Head of caudate nucleus (tissue), 42 donors: ENCODE results near the gene OR10T2.
"Not testable (repeated sequence)": the region's sequence is repeated elsewhere in the genome, so short reads cannot be mapped to it uniquely, and the experiment has no call there.

ENCODE experiments used
- DNase-seq, 42 donors: peaks; one replicate each; pipeline versions ENCODE4 v3.0.0 to v3.0.0-alpha.2; 2020 to 2021; ENCODE audit warnings: mixed read lengths in 7 of 42
- intact Hi-C: fragments of 100-400 bp; cut with DNase I; formaldehyde crosslinking; loops from one replicate; pipeline ENCODE4 v1.15.0; 2022

The OR10T2 gene, protein sequence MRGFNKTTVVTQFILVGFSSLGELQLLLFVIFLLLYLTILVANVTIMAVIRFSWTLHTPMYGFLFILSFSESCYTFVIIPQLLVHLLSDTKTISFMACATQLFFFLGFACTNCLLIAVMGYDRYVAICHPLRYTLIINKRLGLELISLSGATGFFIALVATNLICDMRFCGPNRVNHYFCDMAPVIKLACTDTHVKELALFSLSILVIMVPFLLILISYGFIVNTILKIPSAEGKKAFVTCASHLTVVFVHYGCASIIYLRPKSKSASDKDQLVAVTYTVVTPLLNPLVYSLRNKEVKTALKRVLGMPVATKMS

DNA sequence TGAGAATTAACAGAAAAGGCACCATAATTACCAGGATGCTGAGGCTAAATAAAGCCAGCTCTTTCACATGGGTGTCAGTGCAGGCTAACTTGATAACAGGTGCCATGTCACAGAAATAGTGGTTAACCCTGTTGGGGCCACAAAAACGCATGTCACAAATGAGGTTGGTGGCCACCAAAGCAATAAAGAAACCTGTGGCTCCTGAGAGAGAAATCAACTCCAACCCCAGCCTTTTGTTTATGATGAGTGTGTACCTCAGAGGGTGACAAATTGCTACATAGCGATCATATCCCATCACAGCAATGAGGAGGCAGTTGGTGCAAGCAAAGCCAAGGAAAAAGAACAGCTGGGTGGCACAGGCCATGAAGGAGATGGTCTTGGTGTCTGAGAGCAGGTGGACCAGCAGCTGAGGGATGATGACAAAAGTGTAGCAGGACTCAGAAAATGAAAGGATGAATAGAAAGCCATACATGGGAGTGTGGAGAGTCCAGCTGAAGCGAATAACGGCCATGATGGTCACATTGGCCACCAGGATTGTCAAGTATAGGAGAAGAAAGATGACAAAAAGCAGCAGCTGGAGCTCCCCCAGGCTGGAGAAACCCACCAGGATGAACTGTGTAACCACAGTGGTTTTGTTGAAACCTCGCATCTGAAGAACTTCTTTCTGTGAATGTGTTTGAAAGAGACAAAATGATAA is at the start of gene OR10T2:
Gene OR10T2 (minus strand): TSS at position 649 of the 697 bp plus-strand sequence. CDS start 0 bp downstream, at position 649.
- DNase-seq, result no peak
- intact Hi-C loops, result no loop called here

DNA sequence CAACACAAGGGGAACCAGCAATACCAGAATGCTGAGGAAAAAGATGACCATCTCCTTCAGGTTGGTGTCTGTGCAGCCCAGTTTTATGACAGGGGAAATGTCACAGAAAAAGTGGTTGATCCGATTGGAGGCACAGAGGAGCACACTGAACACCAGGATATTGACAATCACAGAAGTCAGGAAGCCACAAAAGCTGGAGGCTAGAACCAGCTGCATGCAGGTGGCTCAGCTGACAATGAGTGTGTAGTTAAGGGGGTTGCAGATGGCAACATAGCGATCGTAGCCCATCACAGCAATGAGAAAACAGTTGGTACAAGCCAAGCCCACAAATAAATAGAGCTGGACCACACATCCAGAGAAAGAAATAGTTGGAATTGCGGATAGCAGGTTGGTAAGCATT is 46.1 kb upstream of the OR10T2 start:
- DNase-seq, result no peak
- intact Hi-C loops, result no loop called here

DNA sequence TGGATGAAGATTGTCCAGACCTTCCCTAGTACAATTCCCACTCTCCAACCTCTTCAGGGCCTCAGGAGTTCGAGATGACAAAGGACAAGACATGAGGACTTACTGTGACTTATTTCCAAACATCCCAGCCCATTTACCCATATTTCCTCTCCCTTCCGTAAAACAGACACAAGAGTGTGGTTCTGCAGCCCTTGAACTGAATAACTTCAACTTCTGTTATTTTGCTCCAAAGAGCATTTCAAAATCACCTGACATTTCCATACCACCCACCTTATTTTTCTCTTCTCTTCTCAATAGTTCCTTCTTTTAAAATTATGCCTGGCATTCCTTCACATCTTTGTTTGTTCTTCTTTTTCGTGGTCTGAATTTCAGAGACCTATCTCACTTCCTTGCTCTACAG is 35.5 kb upstream of the OR10T2 start:
- intact Hi-C loops, result no loop called here
- no peak for DNase-seq

DNA sequence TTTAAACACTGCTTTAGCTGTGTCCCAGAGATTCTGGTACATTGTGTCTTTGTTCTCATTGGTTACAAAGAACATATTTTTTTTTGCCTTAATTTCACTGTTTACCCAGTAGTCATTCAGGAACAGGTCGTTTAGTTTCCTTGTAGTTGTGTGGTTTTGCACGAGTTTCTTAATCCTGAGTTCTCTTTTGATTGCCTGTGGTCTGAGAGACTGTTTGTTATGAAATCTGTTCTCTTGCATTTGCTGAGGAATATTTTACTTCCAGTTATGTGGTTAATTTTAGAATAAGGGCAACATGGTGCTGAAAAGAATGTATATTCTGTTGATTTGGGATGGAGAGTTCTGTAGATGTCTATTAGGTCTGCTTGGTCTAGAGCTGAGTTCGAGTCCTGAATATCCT is 30.9 kb upstream of the OR10T2 start:
- DNase-seq, intact Hi-C loops: not testable (repeated sequence)

DNA sequence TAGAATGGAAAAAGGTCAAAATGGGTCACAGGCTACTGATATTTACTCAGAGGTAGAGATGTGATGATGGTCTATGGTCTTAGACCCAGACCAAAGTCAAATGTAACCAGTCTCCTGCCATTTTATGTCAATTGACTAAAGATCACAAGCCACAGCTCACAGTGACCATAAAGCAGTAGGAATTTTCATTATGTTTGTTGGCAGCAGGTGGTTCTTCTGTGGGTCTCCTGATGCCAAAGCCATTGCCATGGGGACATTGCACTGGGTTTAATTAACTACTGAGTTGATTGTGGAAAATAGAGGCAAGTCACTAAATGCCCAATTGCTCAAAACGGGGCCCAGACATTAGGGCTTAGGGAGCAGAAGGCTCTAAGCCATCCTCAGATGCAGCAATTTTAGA is 26.9 kb upstream of the OR10T2 start, which contains the start of gene OR10K2:
Gene OR10K2 (minus strand): TSS at position 101 of the 400 bp plus-strand sequence. CDS start 5,371 bp downstream, outside the sequence.
- DNase-seq, result no peak
- intact Hi-C loops, result no loop called here

DNA sequence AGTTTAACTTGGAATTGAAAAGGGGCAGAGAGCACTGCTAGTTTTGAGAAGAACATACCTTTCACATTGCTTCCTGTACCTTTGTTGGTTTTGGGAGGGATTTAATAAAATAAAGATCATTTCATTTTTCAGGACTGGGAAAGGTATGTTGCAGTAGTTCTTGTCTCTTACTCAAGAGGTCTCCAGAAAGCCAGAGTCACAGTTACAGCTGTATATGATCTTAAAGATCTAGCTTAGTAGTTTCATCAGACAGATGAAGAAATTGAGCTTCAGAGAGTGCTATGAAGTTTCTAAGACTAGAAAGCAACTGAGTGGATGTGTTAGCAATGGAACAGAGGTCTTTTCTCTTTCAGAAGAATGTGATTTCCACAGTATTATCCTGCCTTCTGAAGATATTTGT is 25.8 kb upstream of the OR10T2 start:
- intact Hi-C loops, result no loop called here

DNA sequence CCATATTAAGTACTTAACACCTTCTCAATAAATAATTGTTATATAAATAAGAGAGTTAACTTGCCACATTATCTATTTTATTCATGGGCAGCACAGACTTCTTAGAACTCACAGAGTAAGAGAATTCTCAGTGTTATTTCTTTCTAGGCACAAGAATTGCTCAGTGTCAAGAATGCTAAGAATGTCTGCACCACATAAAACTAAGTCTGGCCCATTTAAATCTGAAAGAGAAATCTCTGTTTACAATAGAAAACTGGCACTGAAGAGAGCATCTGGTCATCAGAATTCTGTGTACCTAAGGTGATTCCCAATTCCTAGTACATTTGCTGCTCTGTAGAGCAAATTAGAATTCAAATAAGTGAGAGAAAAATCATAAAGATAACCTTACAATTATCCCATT is 22.9 kb upstream of the OR10T2 start:
- intact Hi-C loops, result no loop called here
- DNase-seq, result no peak

More for the DNA sequence above, 25.8 kb upstream of the OR10T2 start:
- no peak for DNase-seq

DNA sequence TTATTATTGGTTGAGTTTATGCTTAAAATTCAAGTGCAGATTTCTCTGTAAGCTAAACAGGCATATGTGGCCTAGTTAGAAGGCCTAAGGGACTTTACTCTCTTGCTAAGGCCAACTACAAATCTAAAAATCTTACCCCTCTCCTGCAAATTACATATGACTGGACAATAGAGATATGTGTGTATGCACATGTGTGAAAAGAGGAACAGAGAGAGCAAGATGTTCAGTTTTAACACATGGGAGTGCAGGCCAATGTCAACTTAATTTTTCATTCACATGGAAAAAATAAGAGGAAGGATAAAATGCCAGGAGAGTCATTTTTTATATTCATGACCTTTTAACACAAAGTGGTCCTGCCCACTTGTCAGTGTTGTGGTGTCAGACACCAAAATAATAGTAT is 18.3 kb upstream of the OR10T2 start:
- DNase-seq, result no peak
- intact Hi-C loops, result no loop called here

DNA sequence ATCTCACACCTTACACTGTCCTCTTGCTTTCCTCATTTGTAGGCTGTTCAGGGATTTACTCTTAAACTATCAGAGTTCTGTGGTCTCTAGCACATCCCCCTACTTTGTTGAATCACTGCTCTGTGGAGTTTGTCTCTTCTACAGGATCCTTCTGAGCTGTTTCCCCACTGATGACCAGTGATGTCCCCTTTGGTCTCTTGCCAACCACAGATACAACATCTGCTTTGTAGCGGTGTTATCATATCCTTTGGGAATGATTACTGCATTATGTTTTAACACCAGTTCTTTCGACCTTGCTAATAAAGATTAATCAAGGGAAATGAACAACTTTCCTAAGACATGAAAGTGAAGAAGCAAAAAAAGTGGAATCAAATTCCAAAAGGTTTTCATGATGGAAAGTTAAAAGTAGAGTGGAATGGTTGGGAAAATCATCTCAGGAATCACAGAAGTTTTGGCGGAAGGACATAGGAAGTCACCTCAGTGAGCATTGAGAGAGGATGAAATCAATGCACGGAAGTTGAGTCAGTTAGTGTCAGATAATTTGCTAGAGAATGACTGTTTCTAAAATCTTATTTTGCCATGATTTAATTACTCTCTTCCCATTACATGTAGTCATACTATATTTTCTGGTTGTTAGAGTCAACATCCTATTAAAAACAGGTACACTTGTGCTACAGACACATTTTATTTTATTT is 15.5 kb upstream of the OR10T2 start:
- DNase-seq, result no peak
- intact Hi-C loops, result no loop called here

DNA sequence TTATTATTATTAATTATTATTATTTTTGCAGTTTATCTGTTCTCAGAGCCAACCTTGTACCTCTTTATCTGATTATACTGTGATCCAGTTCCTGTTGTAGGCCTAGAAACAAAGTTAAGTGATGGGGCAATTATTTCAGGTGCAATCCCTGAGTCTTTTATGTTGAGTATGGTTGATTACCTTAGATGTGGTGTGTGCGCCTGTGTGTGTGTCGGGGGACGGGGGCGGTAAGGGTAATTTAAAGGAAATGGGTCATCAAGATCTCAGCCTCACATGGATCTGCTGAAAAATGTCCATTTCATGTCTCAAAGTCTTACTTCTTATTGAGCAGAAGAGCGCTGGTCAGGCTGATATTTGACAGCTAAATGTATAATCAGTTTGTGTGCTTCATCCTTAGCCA is 7.8 kb upstream of the OR10T2 start:
- DNase-seq, result no peak
- intact Hi-C loops, result no loop called here

DNA sequence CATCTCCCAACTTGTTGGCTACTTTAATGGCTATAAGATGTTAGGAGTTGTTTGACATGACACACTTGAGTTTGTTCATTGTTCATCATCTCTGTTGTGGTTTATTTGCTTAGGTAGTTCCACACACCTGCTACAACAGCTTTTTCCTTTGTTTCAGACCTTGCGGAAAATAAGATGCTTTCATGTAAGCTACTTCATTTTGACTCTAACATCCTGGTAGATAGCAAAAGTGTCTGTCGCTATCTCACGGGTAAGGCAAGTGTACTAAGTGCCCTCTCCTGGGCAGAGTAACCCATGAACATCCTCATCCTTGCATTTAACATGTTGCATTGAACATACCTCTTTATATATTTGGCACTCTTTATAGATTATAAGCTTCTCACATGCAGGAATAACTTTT is 1.6 kb upstream of the OR10T2 start:
- no peak for DNase-seq
- intact Hi-C loops, result no loop called here

DNA sequence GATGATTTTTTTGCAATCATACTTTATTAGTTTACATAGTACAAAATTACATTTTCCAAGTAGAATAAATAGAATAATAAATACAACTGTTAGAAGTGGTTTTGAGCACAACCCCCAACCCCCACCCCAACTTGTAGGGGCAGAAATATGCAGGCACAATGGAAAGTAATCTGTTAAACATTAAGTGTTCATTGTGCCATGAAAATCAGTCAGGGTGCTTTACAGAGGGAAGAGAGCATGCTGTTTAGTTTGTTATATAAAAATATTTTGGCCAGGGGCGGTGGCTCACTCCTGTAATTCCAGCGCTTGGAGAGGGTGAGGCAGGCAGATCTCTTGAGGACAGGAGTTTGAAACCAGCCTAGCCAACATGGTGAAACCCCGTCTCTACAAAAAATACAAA is 2.6 kb downstream of the OR10T2 start:
- intact Hi-C loops, result no loop called here

DNA sequence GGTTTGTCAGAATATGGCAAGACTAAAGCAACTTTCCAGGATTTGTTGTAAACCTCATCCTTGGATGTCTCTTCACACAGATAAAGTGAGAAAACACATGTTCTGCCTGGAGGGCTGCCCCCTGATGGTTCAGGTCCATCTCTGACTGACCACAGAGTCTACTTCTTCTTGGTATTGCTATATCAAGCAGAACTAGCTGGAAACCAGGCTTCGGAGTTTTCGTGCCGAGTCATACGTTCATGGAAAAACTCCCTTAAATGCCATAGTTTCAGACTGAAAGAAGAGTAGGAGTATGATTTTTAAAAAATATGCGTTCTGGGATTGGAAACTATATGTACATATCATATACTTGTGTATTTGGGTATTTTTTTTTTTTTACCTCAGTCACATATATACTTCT is 5.8 kb downstream of the OR10T2 start:
- intact Hi-C loops, result no loop called here
- DNase-seq, result no peak

More for the DNA sequence above, 2.6 kb downstream of the OR10T2 start:
- DNase-seq, result no peak

DNA sequence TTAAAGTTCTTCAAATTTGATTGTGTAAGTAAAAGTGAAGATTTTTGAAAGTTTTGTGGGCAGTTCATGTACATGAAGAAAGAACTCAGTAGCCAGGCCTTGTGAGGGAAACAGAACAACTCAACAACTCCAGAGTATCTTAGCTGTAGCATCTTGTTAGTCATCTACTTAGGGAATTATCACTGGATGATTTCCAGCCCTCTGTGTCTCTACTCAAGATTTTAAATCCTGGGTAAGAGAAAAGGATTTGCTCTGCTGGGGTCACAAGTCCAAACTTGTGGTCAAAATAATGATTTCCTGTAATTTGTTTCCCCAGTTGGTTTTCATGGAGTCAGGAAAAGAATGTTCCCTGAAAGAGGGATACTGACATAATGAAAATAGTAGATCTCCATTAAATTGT is 8.2 kb downstream of the OR10T2 start:
- DNase-seq, result no peak
- intact Hi-C loops, result no loop called here

DNA sequence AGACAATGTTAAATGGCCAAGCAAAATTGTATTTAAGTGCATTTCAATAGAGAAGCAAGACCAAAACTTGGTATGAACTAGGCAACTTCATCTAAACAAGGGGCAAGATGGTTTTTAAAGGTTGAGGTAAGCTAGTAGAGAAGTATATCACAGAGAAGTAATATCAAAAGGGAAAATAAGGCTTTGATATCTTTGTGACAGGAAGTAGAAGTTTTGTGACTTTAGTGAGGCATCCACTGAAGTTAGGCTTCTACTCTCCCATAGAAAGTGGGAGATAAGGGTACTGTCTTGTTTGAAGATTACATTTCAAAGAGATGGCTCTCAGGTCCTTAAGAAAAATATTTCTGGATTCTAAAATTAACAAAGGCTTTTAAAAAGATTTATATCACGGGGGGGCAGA is 8.9 kb downstream of the OR10T2 start:
- no peak for DNase-seq
- intact Hi-C loops, result no loop called here

DNA sequence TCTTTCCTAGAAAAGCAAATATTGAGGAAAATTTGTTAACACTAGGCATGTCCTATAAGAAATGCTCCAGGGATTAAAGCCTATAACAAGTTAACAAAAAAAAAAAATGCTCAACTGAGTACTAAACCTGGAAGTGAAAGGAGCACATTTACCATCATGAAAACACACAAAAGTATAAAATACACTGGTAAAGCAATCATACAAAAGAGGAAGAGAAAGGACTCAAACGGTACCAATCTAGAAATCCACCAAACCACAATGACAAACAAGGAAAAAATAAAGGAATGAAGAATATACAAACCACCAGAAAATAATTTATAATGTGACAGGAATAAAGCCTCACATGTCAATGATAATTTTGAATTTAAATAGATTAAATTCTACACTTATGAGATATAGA is 24.4 kb downstream of the OR10T2 start:
- intact Hi-C loops, result no loop called here
- DNase-seq, result no peak

DNA sequence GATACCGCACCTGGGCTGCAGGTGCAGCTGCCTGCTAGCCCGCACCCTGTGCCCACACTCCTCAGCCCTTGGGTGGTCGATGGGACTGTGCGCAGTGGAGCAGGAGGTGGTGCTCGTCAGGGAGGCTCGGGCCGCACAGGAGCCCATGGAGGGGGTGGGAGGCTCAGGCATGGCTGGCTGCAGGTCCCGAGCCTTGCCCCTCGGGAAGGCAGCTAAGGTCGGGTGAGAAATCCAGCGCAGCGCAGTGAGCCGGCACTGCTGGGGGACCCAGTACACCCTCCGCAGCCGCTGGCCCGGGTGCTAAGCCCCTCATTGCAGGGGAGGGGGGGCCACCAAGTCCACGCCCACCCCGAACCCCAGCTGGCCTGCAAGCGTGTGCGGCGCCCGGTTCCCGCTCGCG is 25.2 kb downstream of the OR10T2 start:
- DNase-seq, intact Hi-C loops: not testable (repeated sequence)

DNA sequence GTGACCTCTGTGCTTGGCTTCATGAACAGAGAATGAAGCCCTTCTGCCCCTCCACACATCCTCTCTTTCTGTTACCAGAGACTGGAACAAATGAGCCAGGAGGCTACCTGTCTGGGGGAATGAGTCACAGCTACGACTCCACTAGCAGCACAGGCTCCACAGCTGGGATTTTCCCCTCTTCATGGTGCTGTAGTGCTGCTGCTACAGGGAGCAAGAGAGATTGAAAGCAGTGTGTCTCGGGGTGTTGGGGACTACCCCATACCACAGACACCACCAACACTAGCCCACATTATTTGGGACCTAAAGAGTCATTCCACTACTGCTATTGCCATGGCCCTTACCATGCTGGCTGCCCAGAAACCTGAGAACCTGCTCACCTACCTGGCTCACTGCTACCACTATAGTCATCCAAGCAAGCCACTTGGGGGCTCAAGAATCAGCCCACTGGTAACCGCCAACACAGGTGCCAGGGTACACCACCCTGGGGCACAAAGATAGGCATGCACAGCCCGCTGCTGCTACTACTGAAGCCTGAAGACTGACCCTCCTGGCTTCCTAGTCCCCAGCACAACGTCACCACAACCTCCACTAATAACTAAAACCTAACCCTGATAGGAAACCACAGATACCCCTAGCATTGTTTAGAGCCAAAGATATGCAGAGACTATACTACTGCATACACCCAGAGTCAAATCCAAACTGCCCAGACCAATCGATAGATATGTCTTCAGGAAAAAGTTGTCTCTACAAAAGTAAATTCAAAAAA is 27.9 kb downstream of the OR10T2 start:
- intact Hi-C loops, result no loop called here

DNA sequence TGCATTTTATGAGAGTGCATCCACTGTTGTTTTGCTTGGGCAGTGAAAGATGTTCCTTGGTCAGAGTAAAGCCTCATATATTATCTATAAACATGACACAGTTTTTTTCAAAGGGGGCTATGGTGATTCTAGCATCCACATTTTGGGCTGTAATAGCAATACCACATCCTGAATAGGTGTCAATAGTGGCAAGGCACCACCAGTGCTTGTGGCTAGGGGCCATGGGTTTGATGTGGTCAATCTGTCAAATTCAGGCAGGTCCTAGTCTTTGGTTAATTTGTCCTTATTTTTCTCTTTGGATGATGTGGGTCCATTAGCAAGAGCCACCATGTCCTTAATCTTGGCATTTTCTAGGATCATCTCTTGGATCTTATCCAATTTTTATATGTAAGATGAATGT is 32.5 kb downstream of the OR10T2 start:
- intact Hi-C loops, result no loop called here
- no peak for DNase-seq

More for the DNA sequence above, 27.9 kb downstream of the OR10T2 start:
- DNase-seq, result no peak
